ENCODE measurements around the gene KLHL40. TPM values are rescaled to one million over a fixed set of nuclear protein-coding genes. Genes with fewer than 3 reads are reported as not detected.

Gene KLHL40
- total and polyA plus RNA-seq, 5 donors, result 0.09 to 1.6 (median 0.29) TPM

- Histone ChIP-seq H3K27me3 (ENCODE audit: control insufficient read depth, insufficient read depth) (no peaks in the 10 kb centered on the region), H3K9me3 (ENCODE audit: control insufficient read depth, low read length) (no peaks in the 10 kb centered on the region), H3K4me3 (ENCODE audit: low read length) (no peak overlapping the region), H3K4me1 (ENCODE audit: control insufficient read depth, insufficient read depth, low read length) (peaks cover 10% of the 10 kb centered on the region), H3K27ac (ENCODE audit: low read length) (peak overlapping the region; percentile 26)
- 62% methylated on average over 6 of the region's 6 CpGs for WGBS
- intact Hi-C loops (cut with DNase I), result no loop called here
- DNase-seq (peak in 2 of 3 donors; percentile 68 to 74), ATAC-seq (peak in 1 of 2 donors; percentile 68)
These were observed 44.2 kb downstream of the KLHL40 start for GRCh38 chr3:42729404-42730145.

- no peaks in the 10 kb centered on the region for H3K9me3 ChIP-seq (ENCODE audit: control insufficient read depth, low read length)
- intact Hi-C loops (cut with DNase I), result no loop called here
- no peaks in the 10 kb centered on the region for H3K27me3 ChIP-seq (ENCODE audit: control insufficient read depth, insufficient read depth)
- no peak for DNase-seq
- peak overlapping the region; percentile 26 for H3K27ac ChIP-seq (ENCODE audit: low read length)
- ATAC-seq, result no peak
- peaks cover 10% of the 10 kb centered on the region for H3K4me1 ChIP-seq (ENCODE audit: control insufficient read depth, insufficient read depth, low read length)
- WGBS, result 81% methylated on average over 11 of the region's 11 CpGs
- H3K4me3 ChIP-seq (ENCODE audit: low read length), result no peak overlapping the region
These were observed 45.0 kb downstream of the KLHL40 start for GRCh38 chr3:42730294-42730693.

GRCh38 chr3:42730706-42731420 lies 45.5 kb downstream of the KLHL40 start:
- Histone ChIP-seq H3K4me3 (ENCODE audit: low read length) (no peak overlapping the region), H3K27ac (ENCODE audit: low read length) (peak overlapping the region; percentile 45), H3K4me1 (ENCODE audit: control insufficient read depth, insufficient read depth, low read length) (peaks cover 10% of the 10 kb centered on the region), H3K9me3 (ENCODE audit: control insufficient read depth, low read length) (no peaks in the 10 kb centered on the region), H3K27me3 (ENCODE audit: control insufficient read depth, insufficient read depth) (no peaks in the 10 kb centered on the region)
- no peak for DNase-seq
- intact Hi-C loops (cut with DNase I), result no loop called here
- 94% methylated on average over 3 of the region's 3 CpGs for WGBS
- ATAC-seq, result no peak

DNA sequence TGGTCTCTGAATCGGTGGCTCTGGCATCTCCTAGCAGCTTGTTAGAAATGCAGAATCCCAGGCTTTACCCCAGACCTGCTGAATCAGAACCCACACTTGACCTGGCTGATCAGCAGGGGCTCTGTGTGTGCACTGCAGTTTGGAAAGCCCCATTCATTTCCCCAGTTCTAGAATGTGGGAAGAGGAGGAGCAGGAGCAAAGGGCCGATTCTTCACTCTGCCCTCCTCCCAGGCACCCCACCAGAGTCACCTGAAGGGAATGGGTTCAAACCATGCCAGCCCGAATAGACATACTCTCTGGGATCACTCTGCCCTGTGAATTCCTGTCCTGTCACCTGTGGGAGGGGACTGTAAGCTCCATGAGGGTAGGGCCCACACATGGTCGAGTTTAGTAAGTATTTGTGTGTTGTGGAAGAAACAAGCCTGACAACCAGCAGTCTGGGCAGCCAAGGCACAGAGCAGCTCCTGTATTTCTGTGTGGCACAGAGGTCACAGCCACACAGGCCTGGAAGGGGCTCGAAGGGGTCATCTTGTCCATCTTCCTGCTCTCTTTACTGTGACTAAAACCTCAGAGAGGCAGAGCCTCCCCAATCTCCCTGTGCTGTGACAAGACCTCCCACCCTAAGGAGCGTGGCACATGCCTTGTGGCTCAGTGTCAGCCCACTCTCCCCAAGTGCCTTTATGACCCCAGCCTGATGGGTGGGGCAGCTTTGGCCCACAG lies 46.3 kb downstream of the KLHL40 start:
- Histone ChIP-seq H3K27ac (ENCODE audit: low read length) (peak overlapping the region; percentile 45), H3K4me1 (ENCODE audit: control insufficient read depth, insufficient read depth, low read length) (peaks cover 10% of the 10 kb centered on the region), H3K4me3 (ENCODE audit: low read length) (no peak overlapping the region), H3K9me3 (ENCODE audit: control insufficient read depth, low read length) (no peaks in the 10 kb centered on the region), H3K27me3 (ENCODE audit: control insufficient read depth, insufficient read depth) (no peaks in the 10 kb centered on the region)
- intact Hi-C loops (cut with DNase I), result no loop called here
- ATAC-seq (no peak), DNase-seq (no peak)
- WGBS, result 85% methylated on average over 6 of the region's 6 CpGs

- Histone ChIP-seq H3K4me1 (ENCODE audit: control insufficient read depth, insufficient read depth, low read length) (peaks cover 10% of the 10 kb centered on the region), H3K9me3 (ENCODE audit: control insufficient read depth, low read length) (no peaks in the 10 kb centered on the region), H3K27me3 (ENCODE audit: control insufficient read depth, insufficient read depth) (no peaks in the 10 kb centered on the region), H3K4me3 (ENCODE audit: low read length) (no peak overlapping the region), H3K27ac (ENCODE audit: low read length) (peak overlapping the region; percentile 16)
- no peak for DNase-seq
- ATAC-seq, result peak in 1 of 2 donors; percentile 20
- 66% methylated on average over 4 of the region's 4 CpGs for WGBS
- intact Hi-C loops (cut with DNase I), result no loop called here
These were observed 47.0 kb downstream of the KLHL40 start for GRCh38 chr3:42732196-42732828.

DNA sequence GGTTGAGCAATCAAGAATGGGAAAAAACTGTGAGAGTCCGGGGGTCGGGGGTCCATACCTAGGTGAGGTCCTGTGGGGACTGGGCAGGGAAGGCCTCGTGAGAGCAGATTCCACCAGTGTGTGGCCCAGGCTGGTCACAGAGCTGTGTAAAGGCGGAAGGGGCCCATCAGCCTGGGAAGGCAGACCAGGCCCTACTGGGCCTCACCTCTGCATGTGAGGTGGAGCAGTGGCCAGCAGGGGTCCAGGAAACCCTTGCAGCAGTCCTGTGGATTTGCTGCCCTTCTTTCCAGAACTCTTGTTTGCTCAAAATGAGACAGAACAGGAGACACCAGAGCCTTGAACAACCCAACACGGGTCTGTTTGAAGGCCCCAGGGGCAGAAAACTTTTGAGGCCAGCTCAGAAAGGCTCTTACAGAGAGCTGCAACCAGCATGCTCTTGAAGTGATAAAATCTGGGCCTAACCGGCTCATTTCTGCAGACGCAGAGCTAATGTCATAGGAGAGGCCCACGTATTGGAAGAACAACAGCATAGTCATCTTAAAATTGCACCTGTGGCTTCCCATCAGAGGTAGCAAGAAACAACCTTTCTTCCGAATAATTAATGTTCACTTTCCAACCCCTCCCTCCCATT lies 47.6 kb downstream of the KLHL40 start:
- H3K27ac ChIP-seq (ENCODE audit: low read length), result peak overlapping the region; percentile 16
- peaks cover 10% of the 10 kb centered on the region for H3K4me1 ChIP-seq (ENCODE audit: control insufficient read depth, insufficient read depth, low read length)
- H3K4me3 ChIP-seq (ENCODE audit: low read length), result no peak overlapping the region
- no peak for ATAC-seq
- 86% methylated on average over 9 of the region's 9 CpGs for WGBS
- intact Hi-C loops (cut with DNase I), result no loop called here
- no peaks in the 10 kb centered on the region for H3K9me3 ChIP-seq (ENCODE audit: control insufficient read depth, low read length)
- no peak for DNase-seq
- no peaks in the 10 kb centered on the region for H3K27me3 ChIP-seq (ENCODE audit: control insufficient read depth, insufficient read depth)

GRCh38 chr3:42733501-42734262 lies 48.3 kb downstream of the KLHL40 start:
- no peaks in the 10 kb centered on the region for H3K27me3 ChIP-seq (ENCODE audit: control insufficient read depth, insufficient read depth)
- no peak for ATAC-seq
- DNase-seq, result no peak
- WGBS, result 84% methylated on average over 13 of the region's 13 CpGs
- intact Hi-C loops (cut with DNase I), result no loop called here
- H3K27ac ChIP-seq (ENCODE audit: low read length), result no peak overlapping the region
- no peak overlapping the region for H3K4me3 ChIP-seq (ENCODE audit: low read length)
- H3K9me3 ChIP-seq (ENCODE audit: control insufficient read depth, low read length), result no peaks in the 10 kb centered on the region
- H3K4me1 ChIP-seq (ENCODE audit: control insufficient read depth, insufficient read depth, low read length), result peaks cover 9% of the 10 kb centered on the region

DNA sequence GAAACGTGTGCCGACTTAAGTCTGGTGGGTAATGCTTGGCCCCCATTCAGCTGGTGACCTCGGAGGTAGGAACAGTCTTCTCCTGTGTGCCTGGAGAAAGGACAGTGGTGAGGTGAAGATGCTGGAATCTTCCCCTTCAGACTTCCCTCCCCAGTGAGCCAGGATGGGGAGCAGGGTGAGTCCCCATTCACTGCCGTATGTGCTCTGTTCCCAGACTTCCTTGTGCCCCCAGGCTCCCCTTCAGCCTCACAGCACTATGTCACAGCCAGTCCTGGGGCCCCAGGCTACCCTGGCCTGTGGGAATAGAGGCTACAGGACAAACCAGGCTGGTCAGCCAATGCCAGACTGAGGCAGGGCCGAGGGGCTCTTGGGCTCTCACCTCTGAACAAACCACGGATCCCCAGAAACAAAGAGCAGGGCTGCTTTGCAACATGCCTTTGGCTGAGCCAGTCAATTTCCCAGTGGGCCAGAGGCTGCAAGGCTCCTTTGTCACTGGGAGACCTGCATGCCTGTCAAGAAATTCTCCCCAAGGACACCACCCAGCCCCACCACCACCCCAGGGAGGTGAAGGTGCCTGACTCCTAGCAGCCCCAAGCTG lies 49.0 kb downstream of the KLHL40 start:
- H3K9me3 ChIP-seq (ENCODE audit: control insufficient read depth, low read length), result no peaks in the 10 kb centered on the region
- H3K4me3 ChIP-seq (ENCODE audit: low read length), result no peak overlapping the region
- no peaks in the 10 kb centered on the region for H3K27me3 ChIP-seq (ENCODE audit: control insufficient read depth, insufficient read depth)
- no peak overlapping the region for H3K27ac ChIP-seq (ENCODE audit: low read length)
- 83% methylated on average over 6 of the region's 6 CpGs for WGBS
- ATAC-seq (no peak), DNase-seq (no peak)
- intact Hi-C loops (cut with DNase I), result no loop called here
- H3K4me1 ChIP-seq (ENCODE audit: control insufficient read depth, insufficient read depth, low read length), result peaks cover 9% of the 10 kb centered on the region

- no peak for DNase-seq
These were observed 49.7 kb downstream of the KLHL40 start for GRCh38 chr3:42735019-42735418.

GRCh38 chr3:42735615-42736014 lies 50.3 kb downstream of the KLHL40 start:
- no peak overlapping the region for H3K4me3 ChIP-seq (ENCODE audit: low read length)
- 93% methylated on average over 12 of the region's 12 CpGs for WGBS
- DNase-seq, result no peak
- no peaks in the 10 kb centered on the region for H3K9me3 ChIP-seq (ENCODE audit: control insufficient read depth, low read length)
- H3K27me3 ChIP-seq (ENCODE audit: control insufficient read depth, insufficient read depth), result no peaks in the 10 kb centered on the region
- intact Hi-C loops (cut with DNase I), result no loop called here
- ATAC-seq, result no peak
- no peak overlapping the region for H3K27ac ChIP-seq (ENCODE audit: low read length)
- peaks cover 8% of the 10 kb centered on the region for H3K4me1 ChIP-seq (ENCODE audit: control insufficient read depth, insufficient read depth, low read length)

More at GRCh38 chr3:42735019-42735418, 49.7 kb downstream of the KLHL40 start:
- no peaks in the 10 kb centered on the region for H3K27me3 ChIP-seq (ENCODE audit: control insufficient read depth, insufficient read depth)
- H3K9me3 ChIP-seq (ENCODE audit: control insufficient read depth, low read length), result no peaks in the 10 kb centered on the region
- no peak for ATAC-seq
- intact Hi-C loops (cut with DNase I), result no loop called here
- WGBS, result 81% methylated on average over 8 of the region's 8 CpGs
- H3K4me3 ChIP-seq (ENCODE audit: low read length), result no peak overlapping the region
- H3K4me1 ChIP-seq (ENCODE audit: control insufficient read depth, insufficient read depth, low read length), result peaks cover 9% of the 10 kb centered on the region
- no peak overlapping the region for H3K27ac ChIP-seq (ENCODE audit: low read length)
